GM21717 (cell line): ENCODE data around the gene FOXC1.

Experiments used
- ATAC-seq: cut with Tn5 transposase; IDR thresholded peaks from one replicate; pipeline ENCODE4 v1.9.1; 2021; ENCODE audit warnings: mild to moderate bottlenecking, moderate library complexity; ENCODE audit not compliant: unreplicated experiment

Gene FOXC1

GRCh38 chr6:1609648-1610496, at the start of gene FOXC1:
TSS of gene FOXC1 (plus strand) at chr6:1609915. CDS start at chr6:1610446, 531 bp downstream.
- ATAC-seq, result peak; percentile 49

DNA sequence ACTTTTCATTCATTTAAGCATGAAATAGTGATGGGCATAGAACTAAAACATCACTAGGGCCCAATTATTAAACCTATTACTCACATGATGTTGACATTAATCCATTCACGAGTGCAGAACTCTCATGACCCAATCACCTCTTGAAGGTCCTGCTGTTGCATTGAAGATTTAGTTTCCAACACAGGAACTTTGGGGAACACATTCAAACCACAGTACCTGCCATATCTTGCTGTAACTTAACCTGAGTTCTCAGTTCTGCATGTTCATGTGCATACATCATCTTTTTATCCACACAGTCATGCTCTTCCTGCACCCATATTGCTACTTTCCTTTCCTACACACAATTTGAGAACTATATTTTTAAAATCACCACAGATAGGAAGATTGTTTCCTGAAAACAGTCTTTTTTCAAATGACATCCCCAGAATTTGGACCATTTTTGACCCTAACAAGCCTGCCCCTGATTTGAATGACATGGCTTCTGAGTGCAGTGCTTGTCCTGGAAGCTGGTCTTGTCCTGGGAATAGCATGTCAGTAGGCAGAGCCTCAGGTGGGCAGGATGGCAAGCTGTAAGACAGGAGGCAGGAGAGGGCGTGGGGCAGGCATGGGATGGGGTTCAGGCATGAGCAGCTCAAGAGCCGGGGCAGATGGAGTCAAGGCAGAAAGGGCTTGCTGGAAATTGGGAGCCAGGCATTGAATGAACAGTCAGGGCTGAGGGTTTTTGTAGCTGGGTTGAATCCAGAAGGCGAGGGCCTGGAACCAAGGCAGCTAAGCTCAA, 49.2 kb upstream of the FOXC1 start:
- ATAC-seq, result no peak

- ATAC-seq, result no peak
Observed at GRCh38 chr6:1561355-1561754, 48.4 kb upstream of the FOXC1 start.

DNA sequence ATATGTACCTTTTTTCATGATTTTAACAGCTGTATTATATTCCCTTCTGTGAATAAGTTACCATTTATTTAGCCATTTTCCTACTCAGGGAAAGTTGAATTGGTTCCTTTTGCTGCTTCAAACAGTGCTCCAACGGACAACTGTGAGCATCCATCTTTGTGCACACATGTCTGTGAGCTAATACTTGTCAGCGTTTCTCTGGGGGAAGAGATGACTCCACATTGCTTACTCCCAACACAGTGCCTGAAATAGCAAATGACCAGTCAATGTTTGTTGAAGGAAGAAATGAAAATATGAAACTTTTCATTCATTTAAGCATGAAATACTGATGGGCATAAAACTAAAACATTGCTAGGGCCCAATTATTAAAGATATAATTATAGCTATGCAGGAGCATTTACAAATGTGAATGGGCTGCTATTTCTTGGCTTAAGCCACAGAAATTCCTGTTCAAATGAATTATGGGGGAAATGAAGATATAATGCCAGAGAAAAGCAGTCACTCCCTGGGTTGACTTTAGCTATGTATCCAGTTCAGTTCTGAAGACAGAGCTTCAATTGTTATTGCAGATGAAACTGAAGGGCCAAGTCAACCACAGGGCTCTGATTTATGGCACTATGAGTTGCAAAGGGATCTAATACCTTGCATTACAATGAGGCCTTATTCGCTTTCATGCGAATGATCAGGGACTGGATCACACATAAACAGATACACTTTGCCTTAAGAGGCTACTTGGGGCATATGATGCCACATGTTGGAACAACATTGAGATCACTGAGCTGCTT, 47.4 kb upstream of the FOXC1 start:
- ATAC-seq, result no peak

DNA sequence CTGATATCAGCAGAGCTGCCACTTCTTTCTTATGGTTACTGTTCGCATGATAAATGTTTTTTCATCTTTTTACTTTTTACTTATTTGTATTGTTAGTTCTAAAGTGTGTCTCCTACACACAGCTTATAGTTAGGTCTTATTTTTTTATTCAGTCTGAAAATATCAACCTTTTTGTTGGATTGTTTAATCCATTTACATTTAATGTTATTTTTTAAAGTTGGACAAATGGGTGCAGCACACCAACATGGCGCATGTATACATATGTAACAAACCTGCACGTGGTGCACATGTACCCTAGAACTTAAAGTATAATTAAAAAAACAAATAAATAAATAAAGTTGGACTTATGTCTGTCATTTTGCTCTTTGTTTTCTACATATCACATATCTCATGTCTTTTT, 40.3 kb upstream of the FOXC1 start:
- no peak for ATAC-seq

- no peak for ATAC-seq
Observed at GRCh38 chr6:1570848-1571247, 38.9 kb upstream of the FOXC1 start.

GRCh38 chr6:1572892-1573291, 36.8 kb upstream of the FOXC1 start:
- no peak for ATAC-seq

DNA sequence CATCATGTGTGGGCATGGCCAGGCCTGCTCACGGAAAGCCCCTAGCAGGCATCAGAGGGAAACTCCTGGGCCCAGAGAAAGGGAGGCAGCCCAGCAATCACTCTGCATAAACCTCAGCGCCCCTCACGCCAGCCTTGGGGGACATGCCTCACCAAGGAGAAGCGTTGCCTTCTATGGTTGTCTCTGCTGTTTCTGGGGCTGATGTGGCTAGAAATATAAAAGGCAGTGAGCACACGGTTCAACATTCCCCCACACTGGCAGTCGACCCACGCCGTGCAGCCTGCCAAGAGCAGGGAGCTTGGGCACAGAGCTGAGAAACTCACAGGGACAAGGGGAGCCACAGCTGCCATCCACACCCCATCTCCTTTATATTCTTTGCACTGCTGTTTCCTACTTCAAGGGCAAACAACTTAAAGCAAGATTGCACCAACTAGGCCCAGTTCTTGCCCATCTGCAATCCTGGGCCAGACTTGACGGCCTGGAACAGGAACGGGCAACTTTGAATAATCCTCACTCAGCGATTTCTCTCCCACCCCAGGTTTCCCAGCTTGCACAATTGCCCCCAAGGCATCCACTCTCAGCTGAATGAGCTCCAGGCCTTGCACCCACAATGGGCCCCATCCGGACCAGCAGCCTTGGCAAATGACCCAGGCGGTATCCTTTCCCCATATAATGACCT, 35.5 kb upstream of the FOXC1 start:
- ATAC-seq, result no peak

DNA sequence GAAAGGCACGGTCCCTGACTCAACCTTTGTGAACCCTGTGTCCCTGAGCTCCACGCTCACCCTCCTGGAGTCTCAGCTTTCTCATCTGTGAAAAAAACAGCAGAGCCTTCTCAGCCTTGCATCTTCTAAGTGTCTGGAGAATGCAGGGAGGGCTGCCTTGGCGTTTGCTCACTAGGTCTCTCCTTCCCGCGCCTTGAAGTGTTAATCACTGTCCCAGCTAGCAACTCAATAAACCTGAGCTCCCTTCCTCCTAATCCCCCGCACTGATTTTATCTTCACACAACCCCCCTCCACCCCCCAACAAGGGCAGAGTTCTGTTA, 34.9 kb upstream of the FOXC1 start:
- no peak for ATAC-seq

DNA sequence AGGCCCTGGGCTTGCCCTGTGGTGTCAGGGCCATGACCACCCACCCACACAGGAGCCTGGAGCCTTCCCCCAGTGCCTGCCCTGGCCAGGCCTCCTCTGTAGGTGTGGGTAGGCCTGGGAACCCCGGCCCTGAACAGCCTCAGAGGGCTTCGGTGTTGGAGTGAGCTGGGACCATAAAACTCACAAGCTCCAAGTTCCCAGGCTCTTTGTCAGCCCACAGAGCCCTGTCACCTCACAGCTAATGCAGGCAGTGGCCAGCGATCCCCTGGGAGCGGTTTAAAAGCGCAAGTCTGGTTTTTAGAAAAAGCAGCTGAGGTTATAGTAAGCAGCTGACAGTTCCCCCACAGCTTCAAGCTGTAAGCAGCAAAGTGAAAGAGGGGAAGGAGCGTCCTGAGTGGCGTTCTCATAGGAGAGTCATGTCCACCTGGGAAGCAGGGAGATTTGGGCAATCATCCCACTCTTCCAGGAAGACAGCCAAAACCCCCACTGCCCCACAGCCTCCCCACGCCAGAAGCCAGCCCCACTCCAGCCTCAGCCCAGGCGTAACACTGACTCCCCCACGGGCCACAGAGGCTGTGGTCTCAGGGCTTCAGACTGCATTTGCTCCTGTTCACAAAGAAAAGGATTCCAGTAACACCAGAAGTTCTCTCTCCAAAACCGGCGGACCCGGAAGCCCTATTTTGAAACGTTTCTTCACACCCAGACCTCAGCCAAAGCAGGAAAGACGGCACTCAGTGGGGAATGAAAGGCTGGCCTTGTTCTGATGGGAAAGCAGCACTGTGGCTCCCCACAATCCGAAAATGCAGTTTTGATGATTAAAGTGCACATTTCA, 34.3 kb upstream of the FOXC1 start:
- no peak for ATAC-seq

- ATAC-seq, result no peak
Observed at GRCh38 chr6:1576166-1576565, 33.5 kb upstream of the FOXC1 start.

DNA sequence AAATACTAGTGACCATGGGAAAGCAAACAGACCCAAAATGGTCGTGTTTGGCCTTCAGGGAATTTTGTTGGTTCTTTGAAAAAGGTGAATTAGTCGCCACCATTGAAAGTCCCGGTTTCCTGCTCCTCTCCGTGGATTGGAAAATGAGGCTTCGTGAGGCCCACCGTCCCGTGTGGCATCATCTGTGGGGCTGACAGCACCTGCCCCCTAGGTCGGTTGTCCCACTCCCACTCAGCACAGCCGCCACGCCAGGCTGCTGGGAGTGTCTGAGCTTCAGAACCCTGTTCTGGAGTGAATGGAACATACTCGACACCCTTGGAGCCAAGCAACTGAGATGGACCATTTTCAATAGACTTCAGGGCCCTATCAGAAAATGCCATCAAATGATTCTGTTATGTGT, 33.0 kb upstream of the FOXC1 start:
- no peak for ATAC-seq

- no peak for ATAC-seq
Observed at GRCh38 chr6:1577146-1577680, 32.5 kb upstream of the FOXC1 start.

GRCh38 chr6:1577896-1578745, 31.6 kb upstream of the FOXC1 start:
- no peak for ATAC-seq

DNA sequence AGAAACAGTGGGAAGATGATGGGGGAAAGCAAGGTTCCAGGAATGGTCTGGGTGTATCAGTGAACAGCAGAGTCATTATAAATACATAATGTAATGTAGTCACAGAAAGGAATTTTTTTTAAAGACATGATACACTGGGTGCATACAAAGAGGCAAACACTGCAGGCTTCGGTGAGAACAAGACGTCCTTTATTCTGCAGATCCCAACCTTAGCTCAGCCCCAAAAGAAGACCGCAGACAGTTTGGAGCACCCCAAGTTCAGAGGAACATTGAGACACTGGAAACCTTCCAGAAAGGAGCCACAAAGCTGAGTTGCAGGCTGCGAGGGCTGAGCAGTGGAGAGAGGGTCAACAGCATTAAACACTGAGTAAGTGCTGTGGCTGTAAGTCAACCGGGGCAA, 30.6 kb upstream of the FOXC1 start:
- no peak for ATAC-seq

GRCh38 chr6:1580109-1580508, 29.6 kb upstream of the FOXC1 start:
- no peak for ATAC-seq

GRCh38 chr6:1580585-1580984, 29.1 kb upstream of the FOXC1 start:
- no peak for ATAC-seq

DNA sequence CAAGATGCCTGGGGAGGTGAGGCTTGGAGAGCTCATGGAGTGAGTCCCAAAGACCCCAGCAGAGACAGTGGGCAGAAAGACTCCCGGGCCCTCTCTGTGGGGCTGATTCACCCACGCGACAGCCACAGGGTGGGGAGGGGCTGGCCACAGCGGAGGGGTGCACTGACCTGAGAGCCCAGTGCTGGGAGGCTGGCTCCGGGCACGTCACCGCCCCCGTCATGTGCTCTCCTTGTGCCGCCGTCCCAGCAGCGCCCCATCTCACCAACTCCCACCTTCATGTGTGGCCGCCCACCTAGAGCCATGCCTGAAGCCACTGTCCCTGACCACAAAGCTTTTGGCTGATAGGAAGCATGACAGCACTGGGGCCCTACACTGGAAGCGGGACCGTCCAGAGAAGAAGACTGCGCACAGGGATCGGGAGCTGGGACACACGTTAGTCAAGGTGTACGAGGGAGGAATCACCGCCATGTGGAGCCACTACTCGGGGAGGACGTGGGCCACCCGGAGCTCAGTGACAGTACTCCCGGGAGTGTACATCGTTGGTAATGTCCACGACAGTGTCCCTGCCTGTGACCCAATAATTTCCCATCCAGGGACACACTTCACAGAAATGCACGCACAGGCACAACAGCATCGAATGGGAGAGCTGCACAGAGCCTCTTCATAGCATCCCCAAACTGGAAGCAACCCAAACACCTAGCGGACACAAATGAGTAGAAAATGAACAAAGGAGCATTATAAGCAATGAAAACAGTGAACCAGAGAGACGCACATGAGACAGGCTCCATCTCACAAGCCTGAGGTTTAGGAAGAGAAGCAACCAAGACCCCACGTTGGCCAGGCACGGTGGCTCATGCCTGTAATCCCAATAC, 28.4 kb upstream of the FOXC1 start:
- ATAC-seq, result no peak
